ENCODE measurements around the gene TSHR. TPM values are rescaled to one million over a fixed set of nuclear protein-coding genes. Genes with fewer than 3 reads are reported as not detected.

The TSHR gene
- total and polyA plus RNA-seq, 2 experiments from 2014 or later, result 0.59 to 0.78 TPM

DNA sequence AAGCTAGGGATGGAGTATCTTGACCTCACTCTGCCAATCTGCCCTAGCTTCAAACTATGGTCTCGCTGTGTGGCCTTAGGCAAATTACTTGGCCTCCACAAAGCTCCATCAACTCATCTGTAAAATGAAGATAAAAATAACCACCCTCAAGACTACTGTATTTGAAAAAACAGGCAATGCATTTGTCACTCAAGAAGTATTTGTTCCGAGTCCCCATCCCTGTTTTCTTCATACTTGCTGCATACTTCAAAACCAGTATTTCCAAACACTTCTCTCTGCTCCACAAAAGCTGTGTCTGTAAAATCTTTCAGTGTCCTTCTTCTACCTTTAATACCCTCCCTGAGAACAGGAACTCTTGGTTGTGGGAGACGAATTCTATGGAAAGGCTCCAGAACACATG is 217.5 kb downstream of the TSHR start:
- H3K4me3 Mint-ChIP-seq, result no peak overlapping the region
- H3K79me2 ChIP-seq (replicated peaks; ENCODE audit: insufficient read depth), result no peaks in the 10 kb centered on the region
- H3K9me2 ChIP-seq (ENCODE audit: insufficient read depth), result no peaks in the 10 kb centered on the region
- H3K27ac ChIP-seq (ENCODE audit: low read depth), result no peak overlapping the region
- H3K36me3 ChIP-seq (ENCODE audit: insufficient read depth), result no peaks in the 10 kb centered on the region
- no peaks in the 10 kb centered on the region; the same call in 1 of the 2 replicates for H4K20me1 ChIP-seq (replicated peaks; ENCODE audit: insufficient read depth)
- no peaks in the 10 kb centered on the region for H3K27me3 ChIP-seq (ENCODE audit: insufficient read depth)
- H3K4me1 ChIP-seq (ENCODE audit: insufficient read depth), result no peaks in the 10 kb centered on the region
- ATAC-seq (no peak), DNase-seq (ENCODE audit: low spot score) (no peak)
- H3K9me3 Mint-ChIP-seq, result no peaks in the 10 kb centered on the region
- peaks cover 5% of the 10 kb centered on the region; the same call in 2 of the 3 replicates for H3K36me3 Mint-ChIP-seq (ENCODE audit: low read depth)
- H3K4me1 Mint-ChIP-seq, result peaks cover 8% of the 10 kb centered on the region; the same call in 2 of the 3 replicates
- no peaks in the 10 kb centered on the region for H3K27me3 Mint-ChIP-seq (ENCODE audit: insufficient read depth, low read depth, poor library complexity)
- H2AFZ ChIP-seq, result no peak overlapping the region
- no peaks in the 10 kb centered on the region for H3F3A ChIP-seq (replicated peaks; ENCODE audit: low read depth)
- H3K4me2 ChIP-seq, result no peak overlapping the region
- no peak overlapping the region for H3K27ac Mint-ChIP-seq
- TF ChIP-seq NANOG (IDR thresholded peaks at IDR 0.05; ENCODE audit: borderline replicate concordance) (no peak), ZNF331 (CRISPR knock-in tag; IDR thresholded peaks at IDR 0.05; ENCODE audit: low read depth) (no peak), STAT1 (IDR thresholded peaks at IDR 0.05; ENCODE audit: unreplicated experiment) (no peak), POLR2AphosphoS5 (IDR thresholded peaks at IDR 0.05; ENCODE audit: low read depth) (no peak), JUNB (IDR thresholded peaks at IDR 0.05; ENCODE audit: unreplicated experiment) (no peak), EZH2phosphoT487 (IDR thresholded peaks at IDR 0.05; ENCODE audit: unreplicated experiment) (no peak), EZH2 (IDR thresholded peaks at IDR 0.05; ENCODE audit: low read depth, unreplicated experiment) (no peak), ZNF114 (CRISPR knock-in tag; IDR thresholded peaks at IDR 0.05) (no peak), CREB1 (CRISPR knock-in tag; IDR thresholded peaks at IDR 0.05; ENCODE audit: low read depth) (no peak)
- TF ChIP-seq, protein P1, sequence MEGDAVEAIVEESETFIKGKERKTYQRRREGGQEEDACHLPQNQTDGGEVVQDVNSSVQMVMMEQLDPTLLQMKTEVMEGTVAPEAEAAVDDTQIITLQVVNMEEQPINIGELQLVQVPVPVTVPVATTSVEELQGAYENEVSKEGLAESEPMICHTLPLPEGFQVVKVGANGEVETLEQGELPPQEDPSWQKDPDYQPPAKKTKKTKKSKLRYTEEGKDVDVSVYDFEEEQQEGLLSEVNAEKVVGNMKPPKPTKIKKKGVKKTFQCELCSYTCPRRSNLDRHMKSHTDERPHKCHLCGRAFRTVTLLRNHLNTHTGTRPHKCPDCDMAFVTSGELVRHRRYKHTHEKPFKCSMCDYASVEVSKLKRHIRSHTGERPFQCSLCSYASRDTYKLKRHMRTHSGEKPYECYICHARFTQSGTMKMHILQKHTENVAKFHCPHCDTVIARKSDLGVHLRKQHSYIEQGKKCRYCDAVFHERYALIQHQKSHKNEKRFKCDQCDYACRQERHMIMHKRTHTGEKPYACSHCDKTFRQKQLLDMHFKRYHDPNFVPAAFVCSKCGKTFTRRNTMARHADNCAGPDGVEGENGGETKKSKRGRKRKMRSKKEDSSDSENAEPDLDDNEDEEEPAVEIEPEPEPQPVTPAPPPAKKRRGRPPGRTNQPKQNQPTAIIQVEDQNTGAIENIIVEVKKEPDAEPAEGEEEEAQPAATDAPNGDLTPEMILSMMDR (conservative IDR thresholded peaks at IDR 0.05; ENCODE audit: low read depth in 2 of 2), result no peak
- TF ChIP-seq, protein P2, sequence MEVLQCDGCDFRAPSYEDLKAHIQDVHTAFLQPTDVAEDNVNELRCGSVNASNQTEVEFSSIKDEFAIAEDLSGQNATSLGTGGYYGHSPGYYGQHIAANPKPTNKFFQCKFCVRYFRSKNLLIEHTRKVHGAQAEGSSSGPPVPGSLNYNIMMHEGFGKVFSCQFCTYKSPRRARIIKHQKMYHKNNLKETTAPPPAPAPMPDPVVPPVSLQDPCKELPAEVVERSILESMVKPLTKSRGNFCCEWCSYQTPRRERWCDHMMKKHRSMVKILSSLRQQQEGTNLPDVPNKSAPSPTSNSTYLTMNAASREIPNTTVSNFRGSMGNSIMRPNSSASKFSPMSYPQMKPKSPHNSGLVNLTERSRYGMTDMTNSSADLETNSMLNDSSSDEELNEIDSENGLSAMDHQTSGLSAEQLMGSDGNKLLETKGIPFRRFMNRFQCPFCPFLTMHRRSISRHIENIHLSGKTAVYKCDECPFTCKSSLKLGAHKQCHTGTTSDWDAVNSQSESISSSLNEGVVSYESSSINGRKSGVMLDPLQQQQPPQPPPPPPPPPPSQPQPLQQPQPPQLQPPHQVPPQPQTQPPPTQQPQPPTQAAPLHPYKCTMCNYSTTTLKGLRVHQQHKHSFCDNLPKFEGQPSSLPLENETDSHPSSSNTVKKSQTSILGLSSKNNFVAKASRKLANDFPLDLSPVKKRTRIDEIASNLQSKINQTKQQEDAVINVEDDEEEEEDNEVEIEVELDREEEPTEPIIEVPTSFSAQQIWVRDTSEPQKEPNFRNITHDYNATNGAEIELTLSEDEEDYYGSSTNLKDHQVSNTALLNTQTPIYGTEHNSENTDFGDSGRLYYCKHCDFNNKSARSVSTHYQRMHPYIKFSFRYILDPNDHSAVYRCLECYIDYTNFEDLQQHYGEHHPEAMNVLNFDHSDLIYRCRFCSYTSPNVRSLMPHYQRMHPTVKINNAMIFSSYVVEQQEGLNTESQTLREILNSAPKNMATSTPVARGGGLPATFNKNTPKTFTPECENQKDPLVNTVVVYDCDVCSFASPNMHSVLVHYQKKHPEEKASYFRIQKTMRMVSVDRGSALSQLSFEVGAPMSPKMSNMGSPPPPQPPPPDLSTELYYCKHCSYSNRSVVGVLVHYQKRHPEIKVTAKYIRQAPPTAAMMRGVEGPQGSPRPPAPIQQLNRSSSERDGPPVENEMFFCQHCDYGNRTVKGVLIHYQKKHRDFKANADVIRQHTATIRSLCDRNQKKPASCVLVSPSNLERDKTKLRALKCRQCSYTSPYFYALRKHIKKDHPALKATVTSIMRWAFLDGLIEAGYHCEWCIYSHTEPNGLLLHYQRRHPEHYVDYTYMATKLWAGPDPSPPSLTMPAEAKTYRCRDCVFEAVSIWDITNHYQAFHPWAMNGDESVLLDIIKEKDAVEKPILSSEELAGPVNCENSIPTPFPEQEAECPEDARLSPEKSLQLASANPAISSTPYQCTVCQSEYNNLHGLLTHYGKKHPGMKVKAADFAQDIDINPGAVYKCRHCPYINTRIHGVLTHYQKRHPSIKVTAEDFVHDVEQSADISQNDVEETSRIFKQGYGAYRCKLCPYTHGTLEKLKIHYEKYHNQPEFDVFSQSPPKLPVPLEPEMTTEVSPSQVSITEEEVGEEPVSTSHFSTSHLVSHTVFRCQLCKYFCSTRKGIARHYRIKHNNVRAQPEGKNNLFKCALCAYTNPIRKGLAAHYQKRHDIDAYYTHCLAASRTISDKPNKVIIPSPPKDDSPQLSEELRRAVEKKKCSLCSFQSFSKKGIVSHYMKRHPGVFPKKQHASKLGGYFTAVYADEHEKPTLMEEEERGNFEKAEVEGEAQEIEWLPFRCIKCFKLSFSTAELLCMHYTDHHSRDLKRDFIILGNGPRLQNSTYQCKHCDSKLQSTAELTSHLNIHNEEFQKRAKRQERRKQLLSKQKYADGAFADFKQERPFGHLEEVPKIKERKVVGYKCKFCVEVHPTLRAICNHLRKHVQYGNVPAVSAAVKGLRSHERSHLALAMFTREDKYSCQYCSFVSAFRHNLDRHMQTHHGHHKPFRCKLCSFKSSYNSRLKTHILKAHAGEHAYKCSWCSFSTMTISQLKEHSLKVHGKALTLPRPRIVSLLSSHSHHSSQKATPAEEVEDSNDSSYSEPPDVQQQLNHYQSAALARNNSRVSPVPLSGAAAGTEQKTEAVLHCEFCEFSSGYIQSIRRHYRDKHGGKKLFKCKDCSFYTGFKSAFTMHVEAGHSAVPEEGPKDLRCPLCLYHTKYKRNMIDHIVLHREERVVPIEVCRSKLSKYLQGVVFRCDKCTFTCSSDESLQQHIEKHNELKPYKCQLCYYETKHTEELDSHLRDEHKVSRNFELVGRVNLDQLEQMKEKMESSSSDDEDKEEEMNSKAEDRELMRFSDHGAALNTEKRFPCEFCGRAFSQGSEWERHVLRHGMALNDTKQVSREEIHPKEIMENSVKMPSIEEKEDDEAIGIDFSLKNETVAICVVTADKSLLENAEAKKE (CRISPR knock-in tag; IDR thresholded peaks at IDR 0.05), result no peak
- TF ChIP-seq, protein P3, sequence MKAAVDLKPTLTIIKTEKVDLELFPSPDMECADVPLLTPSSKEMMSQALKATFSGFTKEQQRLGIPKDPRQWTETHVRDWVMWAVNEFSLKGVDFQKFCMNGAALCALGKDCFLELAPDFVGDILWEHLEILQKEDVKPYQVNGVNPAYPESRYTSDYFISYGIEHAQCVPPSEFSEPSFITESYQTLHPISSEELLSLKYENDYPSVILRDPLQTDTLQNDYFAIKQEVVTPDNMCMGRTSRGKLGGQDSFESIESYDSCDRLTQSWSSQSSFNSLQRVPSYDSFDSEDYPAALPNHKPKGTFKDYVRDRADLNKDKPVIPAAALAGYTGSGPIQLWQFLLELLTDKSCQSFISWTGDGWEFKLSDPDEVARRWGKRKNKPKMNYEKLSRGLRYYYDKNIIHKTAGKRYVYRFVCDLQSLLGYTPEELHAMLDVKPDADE (IDR thresholded peaks at IDR 0.05), result no peak
- TF ChIP-seq, protein P4, sequence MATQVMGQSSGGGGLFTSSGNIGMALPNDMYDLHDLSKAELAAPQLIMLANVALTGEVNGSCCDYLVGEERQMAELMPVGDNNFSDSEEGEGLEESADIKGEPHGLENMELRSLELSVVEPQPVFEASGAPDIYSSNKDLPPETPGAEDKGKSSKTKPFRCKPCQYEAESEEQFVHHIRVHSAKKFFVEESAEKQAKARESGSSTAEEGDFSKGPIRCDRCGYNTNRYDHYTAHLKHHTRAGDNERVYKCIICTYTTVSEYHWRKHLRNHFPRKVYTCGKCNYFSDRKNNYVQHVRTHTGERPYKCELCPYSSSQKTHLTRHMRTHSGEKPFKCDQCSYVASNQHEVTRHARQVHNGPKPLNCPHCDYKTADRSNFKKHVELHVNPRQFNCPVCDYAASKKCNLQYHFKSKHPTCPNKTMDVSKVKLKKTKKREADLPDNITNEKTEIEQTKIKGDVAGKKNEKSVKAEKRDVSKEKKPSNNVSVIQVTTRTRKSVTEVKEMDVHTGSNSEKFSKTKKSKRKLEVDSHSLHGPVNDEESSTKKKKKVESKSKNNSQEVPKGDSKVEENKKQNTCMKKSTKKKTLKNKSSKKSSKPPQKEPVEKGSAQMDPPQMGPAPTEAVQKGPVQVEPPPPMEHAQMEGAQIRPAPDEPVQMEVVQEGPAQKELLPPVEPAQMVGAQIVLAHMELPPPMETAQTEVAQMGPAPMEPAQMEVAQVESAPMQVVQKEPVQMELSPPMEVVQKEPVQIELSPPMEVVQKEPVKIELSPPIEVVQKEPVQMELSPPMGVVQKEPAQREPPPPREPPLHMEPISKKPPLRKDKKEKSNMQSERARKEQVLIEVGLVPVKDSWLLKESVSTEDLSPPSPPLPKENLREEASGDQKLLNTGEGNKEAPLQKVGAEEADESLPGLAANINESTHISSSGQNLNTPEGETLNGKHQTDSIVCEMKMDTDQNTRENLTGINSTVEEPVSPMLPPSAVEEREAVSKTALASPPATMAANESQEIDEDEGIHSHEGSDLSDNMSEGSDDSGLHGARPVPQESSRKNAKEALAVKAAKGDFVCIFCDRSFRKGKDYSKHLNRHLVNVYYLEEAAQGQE (IDR thresholded peaks at IDR 0.05; ENCODE audit: unreplicated experiment), result no peak
- H3K4me3 ChIP-seq, result no peak overlapping the region
